HG03432 (cell line): ENCODE measurements around the gene HEPHL1.
"Not testable (repeated sequence)": the region's sequence is repeated elsewhere in the genome, so short reads cannot be mapped to it uniquely, and the experiment has no call there.

ENCODE experiments used
- ATAC-seq: cut with Tn5 transposase; IDR thresholded peaks from one replicate; pipeline ENCODE4 v1.9.1; 2021; ENCODE audit warnings: mild to moderate bottlenecking, moderate library complexity; ENCODE audit not compliant: unreplicated experiment

The HEPHL1 gene

DNA sequence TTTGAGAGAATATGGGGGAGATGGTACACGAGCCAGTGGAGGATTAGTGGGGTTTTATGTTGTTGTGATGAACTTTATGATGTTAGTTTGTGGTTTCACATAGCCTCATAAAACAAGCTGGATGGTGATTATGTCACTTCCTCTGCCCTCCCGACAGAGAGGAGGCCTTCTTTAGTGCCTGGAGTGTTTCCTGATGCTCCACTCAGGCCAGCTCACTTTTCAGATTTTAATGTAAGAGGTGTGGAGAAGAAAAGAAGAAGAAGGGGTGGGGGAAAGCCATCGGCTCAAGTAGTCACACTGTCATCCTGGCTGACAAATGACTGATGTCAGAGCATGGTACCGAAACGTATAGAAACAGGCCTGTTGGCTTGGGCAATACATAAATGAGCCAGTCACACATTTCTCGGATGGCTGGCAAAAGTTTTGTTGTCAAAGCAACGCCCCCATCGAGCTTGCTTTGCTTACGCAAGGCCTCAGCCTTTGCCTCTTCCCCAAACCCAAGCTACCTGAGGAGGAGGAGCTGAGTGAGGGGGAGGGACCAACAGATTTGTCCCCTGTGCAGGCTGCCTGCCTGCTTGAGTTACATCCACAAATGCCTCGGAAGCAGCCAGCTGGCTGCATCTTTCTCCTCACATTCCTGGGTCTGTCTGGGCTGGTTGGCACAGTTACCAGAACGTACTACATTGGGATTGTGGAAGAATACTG lies at the start of gene HEPHL1:
TSS of gene HEPHL1 (plus strand) at position 578 of the 705 bp plus-strand sequence. CDS start at position 593, 15 bp downstream.
- no peak for ATAC-seq

- no peak for ATAC-seq
Observed at GRCh38 chr11:93972790-93973189, 48.4 kb upstream of the HEPHL1 start.

GRCh38 chr11:93973322-93974051 lies 47.7 kb upstream of the HEPHL1 start:
- not testable (repeated sequence) for ATAC-seq

DNA sequence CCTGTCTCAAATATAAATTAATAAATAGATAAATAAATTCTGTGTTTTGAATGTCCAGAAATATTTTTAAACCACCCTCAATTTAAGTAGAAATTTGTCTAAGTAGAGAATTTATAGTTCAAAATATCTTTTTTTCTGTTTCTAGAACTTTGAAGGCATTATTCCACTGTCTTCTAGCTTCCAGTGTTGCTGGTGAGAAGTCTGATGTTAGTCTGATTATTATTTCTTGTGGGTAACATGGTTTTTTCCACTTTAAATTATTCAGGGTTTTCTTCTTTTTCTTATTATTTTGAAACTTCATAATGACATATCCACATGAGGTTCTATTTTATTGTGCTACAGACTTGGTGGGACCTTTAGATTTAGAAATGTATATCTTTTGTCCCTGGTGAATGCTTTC lies 46.4 kb upstream of the HEPHL1 start:
- no peak for ATAC-seq

- not testable (repeated sequence) for ATAC-seq
Observed at GRCh38 chr11:93976577-93977254, 44.4 kb upstream of the HEPHL1 start.

- ATAC-seq: no peak
Observed at GRCh38 chr11:93983542-93984195, 37.5 kb upstream of the HEPHL1 start.

GRCh38 chr11:93984196-93984567 lies 37.0 kb upstream of the HEPHL1 start:
- ATAC-seq: no peak

- no peak for ATAC-seq
Observed at GRCh38 chr11:93984936-93985335, 36.2 kb upstream of the HEPHL1 start.

DNA sequence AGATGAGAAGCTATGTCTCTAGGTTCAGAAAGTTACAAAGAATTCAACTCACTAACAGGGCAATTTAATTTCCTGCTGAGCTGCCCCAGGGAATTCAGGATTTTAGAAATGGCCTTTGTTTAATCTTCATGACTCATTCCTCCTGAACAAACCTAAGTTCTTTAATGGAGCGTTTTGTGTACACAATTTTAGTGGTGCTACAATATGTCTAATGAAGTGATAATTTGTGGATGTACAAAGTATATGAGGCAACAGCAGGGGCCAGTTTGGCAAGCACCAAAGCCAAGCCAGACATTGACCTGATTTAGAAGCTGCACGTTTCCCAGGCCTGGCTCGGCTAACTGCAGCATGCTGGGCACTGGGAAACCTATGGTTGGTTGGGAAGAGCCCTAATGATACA lies 34.4 kb upstream of the HEPHL1 start:
- no peak for ATAC-seq

DNA sequence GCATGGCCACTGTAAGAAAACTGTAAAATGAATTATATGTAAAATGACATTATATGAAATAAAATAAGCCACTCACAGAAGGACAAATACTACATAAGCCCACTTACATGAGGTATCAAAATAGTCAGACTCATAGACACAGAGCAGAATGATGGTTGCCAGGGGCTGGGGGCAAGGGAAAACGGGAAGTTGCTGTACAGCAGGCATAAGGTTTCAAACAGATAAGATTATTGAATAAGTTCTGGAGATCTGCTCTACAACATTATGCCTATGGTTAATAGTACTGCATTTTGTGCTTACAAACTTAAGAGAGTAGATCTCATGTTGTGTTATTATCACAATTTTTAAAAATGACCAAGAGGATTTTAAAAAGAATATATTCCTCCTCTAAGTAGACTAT lies 32.7 kb upstream of the HEPHL1 start:
- no peak for ATAC-seq

GRCh38 chr11:93988912-93989311 lies 32.2 kb upstream of the HEPHL1 start:
- ATAC-seq: no peak

DNA sequence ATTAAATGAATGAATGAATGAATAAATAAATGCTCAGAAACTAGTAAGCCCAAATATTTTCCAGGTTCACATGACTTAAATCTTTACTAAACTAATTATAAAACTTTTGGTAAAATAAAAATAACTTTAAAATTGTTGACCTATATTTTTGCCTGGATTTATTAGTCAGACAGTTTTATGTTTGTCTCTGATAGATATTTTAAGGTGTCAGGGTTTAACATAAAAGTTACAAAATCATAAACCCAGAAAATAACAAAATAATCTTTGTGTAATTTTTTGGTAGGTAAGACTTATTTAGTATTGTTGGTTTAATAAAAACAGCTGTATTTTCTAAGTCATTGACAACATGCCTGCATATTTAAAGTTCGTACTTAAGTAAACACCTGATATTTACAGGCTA lies 27.4 kb upstream of the HEPHL1 start:
- no peak for ATAC-seq

- ATAC-seq: no peak
Observed at GRCh38 chr11:93997741-93998140, 23.4 kb upstream of the HEPHL1 start.

DNA sequence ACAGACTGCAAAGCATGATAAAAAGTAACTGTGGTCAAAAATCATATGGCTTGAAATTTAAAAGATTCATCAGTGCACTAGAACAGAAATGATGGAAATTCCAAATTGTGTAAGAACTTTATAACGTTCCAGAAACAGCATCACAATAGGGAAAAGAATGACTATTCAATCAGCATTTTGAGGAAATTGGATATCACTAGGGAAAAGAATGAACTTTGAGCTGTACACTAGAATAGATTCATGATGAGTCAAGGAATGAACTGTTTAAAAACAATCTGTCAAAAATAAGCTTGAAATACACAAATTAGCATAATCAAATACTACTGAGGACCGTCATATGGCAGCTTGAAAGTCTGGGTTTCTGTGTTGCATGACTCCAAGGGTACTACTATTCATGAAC lies 20.5 kb upstream of the HEPHL1 start:
- no peak for ATAC-seq

DNA sequence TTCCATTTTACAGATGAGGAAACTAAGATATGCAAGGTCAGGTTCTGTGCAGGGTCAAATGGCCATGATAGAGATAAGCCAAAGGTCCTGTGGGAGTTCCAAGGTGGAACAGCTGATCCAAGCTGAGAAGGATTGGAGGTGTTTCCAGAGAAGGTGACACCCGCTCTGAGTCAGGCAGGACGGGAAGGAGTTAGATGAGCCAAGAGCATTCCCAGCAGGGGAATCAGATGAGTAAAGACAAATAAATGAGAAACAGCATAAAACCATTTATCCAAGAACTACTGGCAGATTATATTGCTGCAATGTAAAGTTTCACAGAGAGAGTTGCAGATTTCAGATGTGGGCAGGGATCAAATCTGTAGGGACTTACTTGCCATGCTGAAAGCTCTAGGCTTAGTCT lies 18.9 kb upstream of the HEPHL1 start:
- ATAC-seq: no peak

- ATAC-seq: no peak
Observed at GRCh38 chr11:94007426-94007825, 13.7 kb upstream of the HEPHL1 start.

- no peak for ATAC-seq
Observed at GRCh38 chr11:94007906-94008305, 13.2 kb upstream of the HEPHL1 start.

GRCh38 chr11:94010136-94010535 lies 11.0 kb upstream of the HEPHL1 start:
- no peak for ATAC-seq

- no peak for ATAC-seq
Observed at GRCh38 chr11:94011478-94011877, 9.7 kb upstream of the HEPHL1 start.

GRCh38 chr11:94017446-94017845 lies 3.7 kb upstream of the HEPHL1 start:
- ATAC-seq: no peak

- no peak for ATAC-seq
Observed at GRCh38 chr11:94018721-94019120, 2.4 kb upstream of the HEPHL1 start.
